Psoas muscle (tissue), 8 donors: ENCODE results near the gene ZNF292. TPM values are rescaled to one million over a fixed set of nuclear protein-coding genes. Genes with fewer than 3 reads are reported as not detected.

Experiments used
- ATAC-seq, 4 donors: fragments of 200-7000 bp; cut with Tn5 transposase; one replicate each; pipeline ENCODE4 v1.9.1; 2020; ENCODE audit warnings: moderate library complexity in 3 of 4, mild to moderate bottlenecking in 2 of 4
- DNase-seq, 2 donors: peaks; one replicate each; pipeline ENCODE4 v3.0.0-alpha.2; 2020
- H3K27ac ChIP-seq: fragments of 200-600 bp; one replicate; pipeline ENCODE4 v1.8.0; 2022
- H3K27me3 ChIP-seq, 3 donors: fragments of 200-600 bp in 1 of 3; one replicate each; pipeline versions ENCODE4 v1.6.1 to v1.8.0; 2013 to 2022; ENCODE audit warnings: low read length in 2 of 3, mild to moderate bottlenecking in 2 of 3, moderate library complexity in 1 of 3; ENCODE audit not compliant: insufficient read depth in 3 of 3
- H3K36me3 ChIP-seq, 2 donors: fragments of 200-600 bp in 1 of 2; one replicate each; pipeline versions ENCODE4 v1.6.1 to v1.8.0; 2013 to 2022; ENCODE audit warnings: low read depth in 1 of 2, mild to moderate bottlenecking in 1 of 2, moderate library complexity in 1 of 2; ENCODE audit not compliant: insufficient read depth in 1 of 2
- H3K4me1 ChIP-seq: fragments of 200-600 bp; one replicate; pipeline ENCODE4 v1.8.0; 2022
- H3K4me3 ChIP-seq: fragments of 200-600 bp; one replicate; pipeline ENCODE4 v1.8.0; 2022; ENCODE audit warnings: mild to moderate bottlenecking
- H3K9me3 ChIP-seq: fragments of 200-600 bp; one replicate; pipeline ENCODE4 v1.8.0; 2022
- CTCF ChIP-seq: fragments of 200-600 bp; IDR thresholded peaks from one replicate; pipeline ENCODE4 v1.8.0; 2022; ENCODE audit warnings: antibody characterized with exemption
- WGBS, 3 donors: extraction: QIAGEN DNeasy Blood & Tissue Kit; methylation state at CpG; one replicate each; pipeline versions ENCODE4 v1.1.6 to v1.1.7; 2013; 5-methylcytosine and 5-hydroxymethylcytosine counted together
- intact Hi-C, 2 donors: fragments of 100-400 bp; cut with DNase I; formaldehyde crosslinking; loops; one replicate each; pipeline versions ENCODE4 v1.11.0 to v1.14.2; 2022
- polyA plus RNA-seq, 3 donors: library from polyadenylated mRNA; stranded (reverse); fragments of 200-250 nt; gene quantifications; one replicate each; pipeline ENCODE4 v1.2.3, GENCODE V29; 2013
- total RNA-seq, 4 donors: library from RNA; stranded (reverse); fragmentation: NEBNext Ultra II Directional in 2 of 4; extraction: Animal tissue kit (Norgen Biotek cat#: 25700) in 2 of 4; gene quantifications; one replicate each; pipeline versions ENCODE4 v1.2.1 to v1.2.4, GENCODE V29; 2021 to 2023
- donor health status: healthy with polysubstance abuse.
- donor health status: DM: no; HTN: no; CAD: no; lungs with moderate emphysema.
- donor health status: Bipolar disorder and iron deficiency.
- donor health status: healthy.
- donor health status: DM: yes; HTN: yes; CAD: no.
- donor health status: DM: no; HTN: no; CAD: no.
- donor health status: DM: no; HTN: no; CAD: no.
- donor health status: DM: yes; HTN: yes; CAD: no.

Gene ZNF292
- total and polyA plus RNA-seq, 7 donors: 1.9 to 21.3 (median 16.7) TPM

GRCh38 chr6:87116922-87117321 lies 38.4 kb upstream of the ZNF292 start:
- no peak for TF ChIP-seq CTCF
- ATAC-seq: no peak
- Histone ChIP-seq H3K27me3 (peaks cover 0 to 2% (median 0%) of the 10 kb centered on the region in 3 donors), H3K36me3 (no peaks in the 10 kb centered on the region), H3K9me3 (no peaks in the 10 kb centered on the region), H3K4me3 (no peak overlapping the region), H3K4me1 (no peaks in the 10 kb centered on the region), H3K27ac (no peak overlapping the region)
- intact Hi-C loops: no loop called here
- WGBS, 3 donors: 71 to 76% (median 74%) methylated on average over 2 of the region's 2 CpGs
- no peak for DNase-seq

- no peak for ATAC-seq
- DNase-seq: no peak
- Histone ChIP-seq H3K9me3 (no peaks in the 10 kb centered on the region), H3K4me1 (no peaks in the 10 kb centered on the region), H3K36me3 (no peaks in the 10 kb centered on the region), H3K4me3 (no peak overlapping the region), H3K27me3 (peaks cover 0 to 13% (median 5%) of the 10 kb centered on the region in 3 donors), H3K27ac (no peak overlapping the region)
- no peak for TF ChIP-seq CTCF
- intact Hi-C loops: no loop called here
- 83 to 90% (median 85%) methylated on average over 4 of the region's 4 CpGs for WGBS, 3 donors
Measured at GRCh38 chr6:87118054-87118453, 37.3 kb upstream of the ZNF292 start.

- 42 to 48% (median 44%) methylated on average over 27 to 51 of the region's 51 CpGs for WGBS, 3 donors
- Histone ChIP-seq H3K4me3 (no peak overlapping the region), H3K27ac (no peak overlapping the region), H3K36me3 (no peaks in the 10 kb centered on the region), H3K9me3 (no peaks in the 10 kb centered on the region), H3K4me1 (no peaks in the 10 kb centered on the region), H3K27me3 (peaks cover 0 to 22% (median 5%) of the 10 kb centered on the region in 3 donors)
- no peak for TF ChIP-seq CTCF
- intact Hi-C loops: no loop called here
- DNase-seq (no peak), ATAC-seq (no peak)
Measured at GRCh38 chr6:87122477-87122876, 32.9 kb upstream of the ZNF292 start.

GRCh38 chr6:87124074-87124473 lies 31.3 kb upstream of the ZNF292 start:
- no peak for DNase-seq
- intact Hi-C loops: no loop called here
- no peak for TF ChIP-seq CTCF
- Histone ChIP-seq H3K4me1 (no peaks in the 10 kb centered on the region), H3K9me3 (no peaks in the 10 kb centered on the region), H3K27me3 (peaks cover 0 to 22% (median 5%) of the 10 kb centered on the region in 3 donors), H3K27ac (no peak overlapping the region), H3K36me3 (no peaks in the 10 kb centered on the region), H3K4me3 (no peak overlapping the region)
- WGBS, 3 donors: 94 to 96% (median 96%) methylated on average over 5 of the region's 5 CpGs
- ATAC-seq: no peak

GRCh38 chr6:87126501-87126900 lies 28.9 kb upstream of the ZNF292 start:
- DNase-seq (no peak), ATAC-seq (no peak)
- H3K4me1 ChIP-seq: no peaks in the 10 kb centered on the region
- no peak overlapping the region for H3K27ac ChIP-seq
- H3K4me3 ChIP-seq: no peak overlapping the region
- WGBS, 3 donors: 35 to 90% (median 38%) methylated on average over 1 of the region's 1 CpG
- no peaks in the 10 kb centered on the region for H3K36me3 ChIP-seq
- no peaks in the 10 kb centered on the region for H3K9me3 ChIP-seq
- intact Hi-C loops: no loop called here
- TF ChIP-seq CTCF: no peak
- peaks cover 0 to 22% (median 5%) of the 10 kb centered on the region in 3 donors for H3K27me3 ChIP-seq
